SU-DHL-6 (cell line): ENCODE measurements around the gene FAM228B.
A peak's percentile ranks its signal among the peaks of the same experiment; 100 is the strongest.

Experiments
- H2AFZ ChIP-seq: fragments of 200-600 bp; sonication (generic); 2 replicates; pipeline ENCODE4 v1.6.1; 2014; ENCODE audit warnings: low read depth, mild to moderate bottlenecking, moderate library complexity, mixed read lengths, antibody characterized with exemption, low read length; ENCODE audit not compliant: severe bottlenecking
- H3F3A ChIP-seq: fragments of 200-600 bp; shearing (Covaris generic); 2 replicates; pipeline ENCODE4 v1.6.0; 2016; ENCODE audit warnings: antibody characterized with exemption, mild to moderate bottlenecking; ENCODE audit not compliant: insufficient read depth
- H3K27ac ChIP-seq: fragments of 200-600 bp; sonication (generic); 2 replicates; pipeline ENCODE4 v1.5.1; 2016; ENCODE audit warnings: low read depth, mild to moderate bottlenecking, low read length, moderate library complexity, mixed read lengths
- H3K27me3 ChIP-seq: fragments of 200-600 bp; sonication (generic), shearing (Covaris generic); 2 replicates; pipeline ENCODE4 v1.6.0; 2014; ENCODE audit warnings: mild to moderate bottlenecking, low read length
- H3K36me3 ChIP-seq: fragments of 200-600 bp; sonication (generic); 2 replicates; pipeline ENCODE4 v1.6.1; 2014; ENCODE audit warnings: mild to moderate bottlenecking, low read length, mixed read lengths
- H3K4me2 ChIP-seq: fragments of 300-600, 200-600 bp; shearing (Covaris generic), sonication (generic); 2 replicates; pipeline ENCODE4 v1.6.0; 2014; ENCODE audit warnings: low read length, low read depth, mild to moderate bottlenecking; ENCODE audit not compliant: poor library complexity, severe bottlenecking
- H3K4me3 ChIP-seq: fragments of 200-600 bp; sonication (generic); 2 replicates; pipeline ENCODE4 v1.5.1; 2014; ENCODE audit warnings: antibody characterized with exemption, low read length, mild to moderate bottlenecking, mixed read lengths; ENCODE audit not compliant: insufficient read depth, poor library complexity, severe bottlenecking
- H3K79me2 ChIP-seq: fragments of 200-600 bp; sonication (generic); 2 replicates; pipeline ENCODE4 v1.6.1; 2014; ENCODE audit warnings: mild to moderate bottlenecking, low read length, moderate library complexity; ENCODE audit not compliant: insufficient read depth
- H3K9ac ChIP-seq: fragments of 200-600 bp; sonication (generic); 2 replicates; pipeline ENCODE4 v1.7.0; 2014; ENCODE audit warnings: mild to moderate bottlenecking, low read length
- H3K9me2 ChIP-seq: fragments of 200-600 bp; sonication (generic); replicated peaks from 2 replicates; pipeline ENCODE4 v1.6.1; 2014; ENCODE audit warnings: low read length; ENCODE audit not compliant: insufficient read depth
- H3K9me3 ChIP-seq: fragments of 200-600 bp; sonication (generic); 2 replicates; pipeline ENCODE4 v1.6.1; 2014; ENCODE audit warnings: low read length, mixed read lengths; ENCODE audit not compliant: insufficient read depth
- H4K20me1 ChIP-seq: fragments of 200-600 bp; sonication (generic); 2 replicates; pipeline ENCODE4 v1.6.1; 2014; ENCODE audit warnings: low read depth, mild to moderate bottlenecking, antibody characterized with exemption, low read length, moderate library complexity, mixed read lengths
- CTCF ChIP-seq: fragments of 200-600 bp; sonication (generic); IDR thresholded peaks from one replicate; pipeline ENCODE4 v1.5.1; 2017; ENCODE audit warnings: antibody characterized with exemption, mild to moderate bottlenecking, low read length, moderate library complexity; ENCODE audit not compliant: insufficient read depth, poor library complexity, severe bottlenecking
- EZH2phosphoT487 ChIP-seq: fragments of 200-600 bp; sonication (generic), shearing (Covaris generic); conservative IDR thresholded peaks from 2 replicates; pipeline ENCODE4 v1.6.1; 2018; ENCODE audit warnings: mild to moderate bottlenecking, antibody characterized with exemption, low read length, moderate library complexity, mixed read lengths

Gene FAM228B

GRCh38 chr2:24077879-24078278, 45.4 kb upstream of the FAM228B start:
- Histone ChIP-seq H3F3A (peaks cover 5% of the 10 kb centered on the region; the same call in 1 of the 2 replicates), H3K4me2 (peak overlapping the region; percentile 73), H3K4me3 (no peak overlapping the region), H2AFZ (no peak overlapping the region), H3K9me2 (no peaks in the 10 kb centered on the region), H3K9me3 (no peaks in the 10 kb centered on the region), H3K79me2 (peaks cover 23% of the 10 kb centered on the region), H3K9ac (peak overlapping the region; percentile 67; the same call in 1 of the 2 replicates), H3K27me3 (no peaks in the 10 kb centered on the region), H3K27ac (no peak overlapping the region), H4K20me1 (no peaks in the 10 kb centered on the region), H3K36me3 (peaks cover 9% of the 10 kb centered on the region; the same call in 1 of the 2 replicates)
- TF ChIP-seq EZH2phosphoT487 (no peak), CTCF (no peak)

GRCh38 chr2:24080701-24081100, 42.6 kb upstream of the FAM228B start:
- peaks cover 3% of the 10 kb centered on the region for H3K79me2 ChIP-seq
- peaks cover 5% of the 10 kb centered on the region; the same call in 1 of the 2 replicates for H3F3A ChIP-seq
- no peak overlapping the region for H3K4me2 ChIP-seq
- H3K27me3 ChIP-seq: no peaks in the 10 kb centered on the region
- no peaks in the 10 kb centered on the region for H4K20me1 ChIP-seq
- H3K36me3 ChIP-seq: no peaks in the 10 kb centered on the region
- H3K9me3 ChIP-seq: no peaks in the 10 kb centered on the region
- TF ChIP-seq EZH2phosphoT487 (no peak), CTCF (no peak)
- no peaks in the 10 kb centered on the region for H3K9me2 ChIP-seq
- no peak overlapping the region for H3K27ac ChIP-seq
- no peak overlapping the region for H3K9ac ChIP-seq
- H2AFZ ChIP-seq: no peak overlapping the region
- H3K4me3 ChIP-seq: no peak overlapping the region

- Histone ChIP-seq H3K36me3 (no peaks in the 10 kb centered on the region), H3K9me2 (no peaks in the 10 kb centered on the region), H3K27ac (peak overlapping the region; percentile 58), H3K9me3 (no peaks in the 10 kb centered on the region), H3K79me2 (no peaks in the 10 kb centered on the region), H3K9ac (peak overlapping the region; percentile 64), H4K20me1 (no peaks in the 10 kb centered on the region), H3K4me2 (peak overlapping the region; percentile 63), H2AFZ (peak overlapping the region; percentile 76), H3F3A (peaks cover 6% of the 10 kb centered on the region; the same call in 1 of the 2 replicates), H3K4me3 (peak overlapping the region; percentile 53), H3K27me3 (no peaks in the 10 kb centered on the region)
- no peak for TF ChIP-seq CTCF
- TF ChIP-seq EZH2phosphoT487: no peak
Measured at GRCh38 chr2:24082787-24083566, 40.3 kb upstream of the FAM228B start.
